PC-9 (cell line): ENCODE data around the gene CRLF3. TPM values are rescaled to one million over a fixed set of nuclear protein-coding genes. Genes with fewer than 3 reads are reported as not detected.
"Not testable (repeated sequence)": the region's sequence is repeated elsewhere in the genome, so short reads cannot be mapped to it uniquely, and the experiment has no call there.

Experiments
- BruUV-seq: library from RNA; stranded (reverse); fragments of 400-500 nt; replicated peaks from 2 replicates; lab custom pipeline; 2021; lab: Mats Ljungman, UMichigan
- CTCF ChIA-PET: fragments of 300-600 bp; sonication (Branson Sonifier 250); formaldehyde crosslinking; loops from one replicate; lab custom pipeline; 2022; ENCODE audit warnings: antibody characterized with exemption; lab: Charles Lee
- POLR2A ChIA-PET: fragments of 300-600 bp; sonication (Branson Sonifier 250); formaldehyde crosslinking; loops from one replicate; lab custom pipeline; 2022; ENCODE audit warnings: antibody characterized with exemption; ENCODE audit not compliant: unreplicated experiment; lab: Charles Lee
- DNase-seq, 2 experiments: peaks; one replicate each; pipeline versions ENCODE4 v3.0.0 to v3.0.0-alpha.2; 2015 to 2022; ENCODE audit warnings: mixed read lengths in 1 of 2
- H2AFZ ChIP-seq: fragments of 200-600 bp; sonication (generic); 2 replicates; pipeline ENCODE4 v1.8.1; 2017; ENCODE audit warnings: antibody characterized with exemption
- H3F3A ChIP-seq: fragments of 200-600 bp; sonication (generic); 2 replicates; pipeline ENCODE4 v1.8.1; 2017; ENCODE audit warnings: antibody characterized with exemption, mild to moderate bottlenecking, low read depth; ENCODE audit not compliant: insufficient read depth
- H3K27ac ChIP-seq: fragments of 200-600 bp; sonication (generic); 2 replicates; pipeline ENCODE4 v1.6.1; 2016; ENCODE audit warnings: mixed run types
- H3K27me3 ChIP-seq: fragments of 200-600 bp; sonication (generic); 2 replicates; pipeline ENCODE4 v1.6.1; 2016; ENCODE audit warnings: low read depth, mixed run types; ENCODE audit not compliant: insufficient read depth
- H3K36me3 ChIP-seq: fragments of 200-600 bp; sonication (generic); 2 replicates; pipeline ENCODE4 v1.6.1; 2016; ENCODE audit warnings: low read depth, mixed run types
- H3K4me1 ChIP-seq: fragments of 200-600 bp; sonication (generic); replicated peaks from 2 replicates; pipeline ENCODE4 v1.6.1; 2016; ENCODE audit warnings: mixed run types; ENCODE audit not compliant: insufficient read depth
- H3K4me2 ChIP-seq: fragments of 200-600 bp; sonication (generic); 2 replicates; pipeline ENCODE4 v1.6.1; 2017; ENCODE audit warnings: mixed run types
- H3K4me3 ChIP-seq: fragments of 200-600 bp; sonication (generic); 2 replicates; pipeline ENCODE4 v1.6.1; 2016; ENCODE audit warnings: mixed run types
- H3K79me2 ChIP-seq: fragments of 200-600 bp; sonication (generic); 2 replicates; pipeline ENCODE4 v1.6.1; 2017; ENCODE audit warnings: low read depth, mixed run types
- H3K9me2 ChIP-seq: fragments of 200-600 bp; sonication (generic); 2 replicates; pipeline ENCODE4 v1.8.1; 2017; ENCODE audit warnings: mild to moderate bottlenecking; ENCODE audit not compliant: insufficient read depth
- H3K9me3 ChIP-seq: fragments of 200-600 bp; sonication (generic); 2 replicates; pipeline ENCODE4 v1.8.1; 2016; ENCODE audit warnings: low read depth; ENCODE audit not compliant: insufficient read depth
- H4K20me1 ChIP-seq: fragments of 200-600 bp; sonication (generic); 2 replicates; pipeline ENCODE4 v1.8.1; 2017; ENCODE audit not compliant: insufficient read depth
- intact Hi-C: fragments of 100-400 bp; cut with micrococcal nuclease; formaldehyde crosslinking; loops from one replicate; pipeline ENCODE4 v1.10.0; 2022; ENCODE audit not compliant: unreplicated experiment
- total RNA-seq: library from RNA; stranded (reverse); gene quantifications from 2 replicates; pipeline ENCODE4 v1.2.3, GENCODE V29; 2021

CRLF3 gene
- total RNA-seq, 1 experiment from 2014 or later = 12.9 TPM

- DNase-seq, H3K9me3 ChIP-seq, H3F3A ChIP-seq, H3K9me2 ChIP-seq, H2AFZ ChIP-seq, H3K27me3 ChIP-seq, POLR2A ChIA-PET, CTCF ChIA-PET, intact Hi-C loops, H3K27ac ChIP-seq, H3K4me3 ChIP-seq, H3K4me2 ChIP-seq, BruUV-seq: not testable (repeated sequence)
- H3K79me2 ChIP-seq = peaks cover 81% of the 10 kb centered on the region
- peaks cover 29% of the 10 kb centered on the region for H4K20me1 ChIP-seq
- peaks cover 15% of the 10 kb centered on the region for H3K4me1 ChIP-seq
- peaks cover 14% of the 10 kb centered on the region for H3K36me3 ChIP-seq
Measured at GRCh38 chr17:30735644-30736043, 88.8 kb downstream of the CRLF3 start.

GRCh38 chr17:30735206-30735605, 89.3 kb downstream of the CRLF3 start:
- H2AFZ ChIP-seq, H3K4me2 ChIP-seq, H3K27me3 ChIP-seq, H3K9me3 ChIP-seq, DNase-seq, H3K27ac ChIP-seq, H3F3A ChIP-seq, intact Hi-C loops, H3K4me3 ChIP-seq, H3K9me2 ChIP-seq, BruUV-seq: not testable (repeated sequence)
- Histone ChIP-seq H3K36me3 (peaks cover 11% of the 10 kb centered on the region), H4K20me1 (peaks cover 29% of the 10 kb centered on the region), H3K4me1 (peaks cover 15% of the 10 kb centered on the region), H3K79me2 (peaks cover 82% of the 10 kb centered on the region)
- POLR2A ChIA-PET = interaction anchor here (0.6 kb wide), 1 partner anchor 229 kb away, joined by 3 read pairs; no protein-coding TSS in a partner anchor
- CTCF ChIA-PET = interaction anchor here (0.6 to 0.7 kb wide), 2 partner anchors 218 to 415 kb away, joined by 3 read pairs; no protein-coding TSS in a partner anchor

- H3K79me2 ChIP-seq = peaks cover 75% of the 10 kb centered on the region
- H3K36me3 ChIP-seq = peaks cover 11% of the 10 kb centered on the region
- CTCF ChIA-PET, intact Hi-C loops, H3K9me2 ChIP-seq, H3K27ac ChIP-seq, H3K4me3 ChIP-seq, DNase-seq, BruUV-seq, H3F3A ChIP-seq, H3K27me3 ChIP-seq, POLR2A ChIA-PET, H2AFZ ChIP-seq, H3K9me3 ChIP-seq: not testable (repeated sequence)
- H3K4me2 ChIP-seq = peak overlapping the region; percentile 34; the same call in 1 of the 2 replicates
- H3K4me1 ChIP-seq = peaks cover 15% of the 10 kb centered on the region
- peaks cover 29% of the 10 kb centered on the region for H4K20me1 ChIP-seq
Measured at GRCh38 chr17:30734153-30734552, 90.3 kb downstream of the CRLF3 start.

Other genes with a start within 250 kb of the CRLF3 start
- 12.5 and 14.1 TPM in 2 replicates for gene ATAD5, start 7.3 kb upstream of the CRLF3 start, total RNA-seq
- gene TEFM, start 81.5 kb upstream of the CRLF3 start, total RNA-seq = 13.3 and 14.8 TPM in 2 replicates
- 0.76 and 1.4 TPM in 2 replicates for gene ADAP2, start 97.3 kb upstream of the CRLF3 start, total RNA-seq
- 22.9 and 23.4 TPM in 2 replicates for gene RNF135, start 146.3 kb upstream of the CRLF3 start, total RNA-seq